ENCODE measurements around the gene SUPT7L.
"Not testable (repeated sequence)": the region's sequence is repeated elsewhere in the genome, so short reads cannot be mapped to it uniquely, and the experiment has no call there.

SUPT7L gene

GRCh38 chr2:27628767-27629709 is 34.4 kb downstream of the SUPT7L start, which contains the start of the genes CCDC121 and GPN1:
TSS of gene CCDC121 (minus strand) at chr2:27629012. CDS start at chr2:27627799, 1,213 bp downstream.
TSS of gene GPN1 (plus strand) at chr2:27629050. CDS start at chr2:27629059, 9 bp downstream.
- Histone ChIP-seq H3K9me2 (ENCODE audit: low read depth, low read length) (no peaks in the 10 kb centered on the region), H3K27me3 (ENCODE audit: insufficient read depth, low read length) (no peaks in the 10 kb centered on the region), H3K4me2 (ENCODE audit: low read length) (peak within 1 kb of the TSS; percentile 99), H3K79me2 (ENCODE audit: insufficient read depth, low read length) (peaks cover 9% of the 10 kb centered on the region), H3K9me3 (ENCODE audit: low read length) (no peaks in the 10 kb centered on the region), H3K36me3 (ENCODE audit: insufficient read depth, low read length) (peaks cover 36% of the 10 kb centered on the region), H3K4me3 (ENCODE audit: low read depth, low read length, poor library complexity, severe bottlenecking) (peak within 1 kb of the TSS; percentile 100), H3K4me1 (ENCODE audit: insufficient read depth, low read length, severe bottlenecking) (peaks cover 27% of the 10 kb centered on the region), H3K27ac (ENCODE audit: low read depth, low read length, poor library complexity, severe bottlenecking) (peak within 1 kb of the TSS; percentile 41), H4K20me1 (ENCODE audit: insufficient read depth, low read length) (no peaks in the 10 kb centered on the region), H3F3A (ENCODE audit: insufficient read depth, low read length) (no peaks in the 10 kb centered on the region), H2AFZ (ENCODE audit: low read length) (peak within 1 kb of the TSS; percentile 98), H3K9ac (ENCODE audit: low read length) (peak within 1 kb of the TSS; percentile 100)
- TF ChIP-seq CTCF (IDR thresholded peaks at IDR 0.05; ENCODE audit: low read length) = no peak
- TF ChIP-seq EZH2 (IDR thresholded peaks at IDR 0.05; ENCODE audit: borderline replicate concordance, low read length) = no peak

GRCh38 chr2:27627963-27628766 is 35.2 kb downstream of the SUPT7L start:
- Histone ChIP-seq H3K9me2 (ENCODE audit: low read depth, low read length) (no peaks in the 10 kb centered on the region), H2AFZ (ENCODE audit: low read length) (no peak overlapping the region), H3F3A (ENCODE audit: insufficient read depth, low read length) (no peaks in the 10 kb centered on the region), H4K20me1 (ENCODE audit: insufficient read depth, low read length) (no peaks in the 10 kb centered on the region), H3K36me3 (ENCODE audit: insufficient read depth, low read length) (peaks cover 37% of the 10 kb centered on the region), H3K4me2 (ENCODE audit: low read length) (peak overlapping the region; percentile 99), H3K79me2 (ENCODE audit: insufficient read depth, low read length) (peaks cover 9% of the 10 kb centered on the region), H3K9ac (ENCODE audit: low read length) (peak overlapping the region; percentile 100), H3K9me3 (ENCODE audit: low read length) (no peaks in the 10 kb centered on the region), H3K4me3 (ENCODE audit: low read depth, low read length, poor library complexity, severe bottlenecking) (peak overlapping the region; percentile 100), H3K4me1 (ENCODE audit: insufficient read depth, low read length, severe bottlenecking) (peaks cover 27% of the 10 kb centered on the region), H3K27me3 (ENCODE audit: insufficient read depth, low read length) (no peaks in the 10 kb centered on the region), H3K27ac (ENCODE audit: low read depth, low read length, poor library complexity, severe bottlenecking) (peak overlapping the region; percentile 13)
- TF ChIP-seq CTCF (IDR thresholded peaks at IDR 0.05; ENCODE audit: low read length) = no peak
- TF ChIP-seq EZH2 (IDR thresholded peaks at IDR 0.05; ENCODE audit: borderline replicate concordance, low read length) = no peak

- Histone ChIP-seq H3K36me3 (ENCODE audit: insufficient read depth, low read length) (peaks cover 37% of the 10 kb centered on the region; the same call in 1 of the 2 replicates), H3K27ac (ENCODE audit: low read depth, low read length, poor library complexity, severe bottlenecking) (peak overlapping the region; percentile 9), H3K4me1 (ENCODE audit: insufficient read depth, low read length, severe bottlenecking) (peaks cover 27% of the 10 kb centered on the region)
- H3K79me2 ChIP-seq (ENCODE audit: insufficient read depth, low read length); H3K9ac ChIP-seq (ENCODE audit: low read length); H3K9me3 ChIP-seq (ENCODE audit: low read length); H3K4me2 ChIP-seq (ENCODE audit: low read length); H3F3A ChIP-seq (ENCODE audit: insufficient read depth, low read length); H4K20me1 ChIP-seq (ENCODE audit: insufficient read depth, low read length); H3K27me3 ChIP-seq (ENCODE audit: insufficient read depth, low read length); H3K9me2 ChIP-seq (ENCODE audit: low read depth, low read length); H2AFZ ChIP-seq (ENCODE audit: low read length); H3K4me3 ChIP-seq (ENCODE audit: low read depth, low read length, poor library complexity, severe bottlenecking): not testable (repeated sequence)
Observed at GRCh38 chr2:27626921-27627320, 36.5 kb downstream of the SUPT7L start.

- not testable (repeated sequence) for H3K79me2 ChIP-seq (ENCODE audit: insufficient read depth, low read length); H3K9me3 ChIP-seq (ENCODE audit: low read length); H3K27me3 ChIP-seq (ENCODE audit: insufficient read depth, low read length); H2AFZ ChIP-seq (ENCODE audit: low read length); H3F3A ChIP-seq (ENCODE audit: insufficient read depth, low read length); H3K9ac ChIP-seq (ENCODE audit: low read length); H4K20me1 ChIP-seq (ENCODE audit: insufficient read depth, low read length); H3K9me2 ChIP-seq (ENCODE audit: low read depth, low read length); H3K4me3 ChIP-seq (ENCODE audit: low read depth, low read length, poor library complexity, severe bottlenecking); H3K4me2 ChIP-seq (ENCODE audit: low read length)
- Histone ChIP-seq H3K27ac (ENCODE audit: low read depth, low read length, poor library complexity, severe bottlenecking) (peak overlapping the region; percentile 9), H3K4me1 (ENCODE audit: insufficient read depth, low read length, severe bottlenecking) (peaks cover 27% of the 10 kb centered on the region), H3K36me3 (ENCODE audit: insufficient read depth, low read length) (peaks cover 37% of the 10 kb centered on the region; the same call in 1 of the 2 replicates)
Observed at GRCh38 chr2:27626323-27626722, 37.1 kb downstream of the SUPT7L start.
